ENCODE results near the gene TMEM38B.
"Not testable (repeated sequence)": the region's sequence is repeated elsewhere in the genome, so short reads cannot be mapped to it uniquely, and the experiment has no call there.

TMEM38B gene

GRCh38 chr9:105747325-105747724 is 53.0 kb downstream of the TMEM38B start:
- not testable (repeated sequence) for H3K4me3 ChIP-seq (ENCODE audit: low read depth in 1 of 5, low read length in 5 of 5); H3K27me3 ChIP-seq (ENCODE audit: control insufficient read depth in 5 of 5, insufficient read depth in 4 of 5, low read length in 5 of 5); H3K9me3 ChIP-seq (ENCODE audit: control insufficient read depth in 5 of 5, low read length in 5 of 5); H3K4me1 ChIP-seq (ENCODE audit: control insufficient read depth in 5 of 5, insufficient read depth in 5 of 5, low read length in 5 of 5); H3K36me3 ChIP-seq (ENCODE audit: control insufficient read depth in 5 of 5, insufficient read depth in 5 of 5, low read length in 5 of 5); H3K9ac ChIP-seq (ENCODE audit: low read length in 5 of 5); H3K27ac ChIP-seq (ENCODE audit: low read depth, low read length)

GRCh38 chr9:105751761-105752160 is 57.4 kb downstream of the TMEM38B start:
- Histone ChIP-seq H3K9me3 (ENCODE audit: control insufficient read depth in 5 of 5, low read length in 5 of 5) (peaks cover 0 to 15% (median 10%) of the 10 kb centered on the region in 5 donors), H3K4me1 (ENCODE audit: control insufficient read depth in 5 of 5, insufficient read depth in 5 of 5, low read length in 5 of 5) (no peaks in the 10 kb centered on the region), H3K9ac (ENCODE audit: low read length in 5 of 5) (no peak overlapping the region), H3K27me3 (ENCODE audit: control insufficient read depth in 5 of 5, insufficient read depth in 4 of 5, low read length in 5 of 5) (no peaks in the 10 kb centered on the region), H3K4me3 (ENCODE audit: low read depth in 1 of 5, low read length in 5 of 5) (no peak overlapping the region), H3K36me3 (ENCODE audit: control insufficient read depth in 5 of 5, insufficient read depth in 5 of 5, low read length in 5 of 5) (peaks cover 0 to 8% (median 0%) of the 10 kb centered on the region in 5 donors), H3K27ac (ENCODE audit: low read depth, low read length) (no peak overlapping the region)

- no peaks in the 10 kb centered on the region for H3K27me3 ChIP-seq (ENCODE audit: control insufficient read depth in 5 of 5, insufficient read depth in 4 of 5, low read length in 5 of 5)
- no peak overlapping the region for H3K9ac ChIP-seq (ENCODE audit: low read length in 5 of 5)
- H3K4me1 ChIP-seq (ENCODE audit: control insufficient read depth in 5 of 5, insufficient read depth in 5 of 5, low read length in 5 of 5): no peaks in the 10 kb centered on the region
- H3K4me3 ChIP-seq (ENCODE audit: low read depth in 1 of 5, low read length in 5 of 5): no peak overlapping the region
- H3K9me3 ChIP-seq (ENCODE audit: control insufficient read depth in 5 of 5, low read length in 5 of 5): peaks cover 0 to 21% (median 10%) of the 10 kb centered on the region in 5 donors
- H3K27ac ChIP-seq (ENCODE audit: low read depth, low read length): no peak overlapping the region
- H3K36me3 ChIP-seq (ENCODE audit: control insufficient read depth in 5 of 5, insufficient read depth in 5 of 5, low read length in 5 of 5): no peaks in the 10 kb centered on the region
Observed at GRCh38 chr9:105757496-105758251, 63.3 kb downstream of the TMEM38B start.

- Histone ChIP-seq H3K4me3 (ENCODE audit: low read depth in 1 of 5, low read length in 5 of 5) (no peak overlapping the region), H3K9ac (ENCODE audit: low read length in 5 of 5) (no peak overlapping the region), H3K36me3 (ENCODE audit: control insufficient read depth in 5 of 5, insufficient read depth in 5 of 5, low read length in 5 of 5) (no peaks in the 10 kb centered on the region), H3K27me3 (ENCODE audit: control insufficient read depth in 5 of 5, insufficient read depth in 4 of 5, low read length in 5 of 5) (no peaks in the 10 kb centered on the region), H3K9me3 (ENCODE audit: control insufficient read depth in 5 of 5, low read length in 5 of 5) (peaks cover 0 to 9% (median 0%) of the 10 kb centered on the region in 5 donors), H3K27ac (ENCODE audit: low read depth, low read length) (no peak overlapping the region), H3K4me1 (ENCODE audit: control insufficient read depth in 5 of 5, insufficient read depth in 5 of 5, low read length in 5 of 5) (no peaks in the 10 kb centered on the region)
Observed at GRCh38 chr9:105760053-105760452, 65.7 kb downstream of the TMEM38B start.

GRCh38 chr9:105782561-105783494 is 88.5 kb downstream of the TMEM38B start:
- H3K9me3 ChIP-seq (ENCODE audit: control insufficient read depth in 5 of 5, low read length in 5 of 5); H3K9ac ChIP-seq (ENCODE audit: low read length in 5 of 5); H3K27me3 ChIP-seq (ENCODE audit: control insufficient read depth in 5 of 5, insufficient read depth in 4 of 5, low read length in 5 of 5); H3K4me3 ChIP-seq (ENCODE audit: low read depth in 1 of 5, low read length in 5 of 5); H3K36me3 ChIP-seq (ENCODE audit: control insufficient read depth in 5 of 5, insufficient read depth in 5 of 5, low read length in 5 of 5); H3K4me1 ChIP-seq (ENCODE audit: control insufficient read depth in 5 of 5, insufficient read depth in 5 of 5, low read length in 5 of 5); H3K27ac ChIP-seq (ENCODE audit: low read depth, low read length): not testable (repeated sequence)

- not testable (repeated sequence) for H3K4me1 ChIP-seq (ENCODE audit: control insufficient read depth in 5 of 5, insufficient read depth in 5 of 5, low read length in 5 of 5); H3K27me3 ChIP-seq (ENCODE audit: control insufficient read depth in 5 of 5, insufficient read depth in 4 of 5, low read length in 5 of 5); H3K9me3 ChIP-seq (ENCODE audit: control insufficient read depth in 5 of 5, low read length in 5 of 5); H3K36me3 ChIP-seq (ENCODE audit: control insufficient read depth in 5 of 5, insufficient read depth in 5 of 5, low read length in 5 of 5); H3K4me3 ChIP-seq (ENCODE audit: low read depth in 1 of 5, low read length in 5 of 5); H3K27ac ChIP-seq (ENCODE audit: low read depth, low read length); H3K9ac ChIP-seq (ENCODE audit: low read length in 5 of 5)
Observed at GRCh38 chr9:105783495-105783872, 89.1 kb downstream of the TMEM38B start.

GRCh38 chr9:105786796-105787195 is 92.5 kb downstream of the TMEM38B start:
- H3K9ac ChIP-seq (ENCODE audit: low read length in 5 of 5); H3K27ac ChIP-seq (ENCODE audit: low read depth, low read length); H3K4me3 ChIP-seq (ENCODE audit: low read depth in 1 of 5, low read length in 5 of 5); H3K36me3 ChIP-seq (ENCODE audit: control insufficient read depth in 5 of 5, insufficient read depth in 5 of 5, low read length in 5 of 5); H3K4me1 ChIP-seq (ENCODE audit: control insufficient read depth in 5 of 5, insufficient read depth in 5 of 5, low read length in 5 of 5); H3K27me3 ChIP-seq (ENCODE audit: control insufficient read depth in 5 of 5, insufficient read depth in 4 of 5, low read length in 5 of 5): not testable (repeated sequence)
- H3K9me3 ChIP-seq (ENCODE audit: control insufficient read depth in 5 of 5, low read length in 5 of 5): peaks cover 0 to 22% (median 9%) of the 10 kb centered on the region in 5 donors

GRCh38 chr9:105816202-105816744 is 121.9 kb downstream of the TMEM38B start:
- no peaks in the 10 kb centered on the region for H3K36me3 ChIP-seq (ENCODE audit: control insufficient read depth in 5 of 5, insufficient read depth in 5 of 5, low read length in 5 of 5)

GRCh38 chr9:105816981-105817380 is 122.6 kb downstream of the TMEM38B start:
- H3K36me3 ChIP-seq (ENCODE audit: control insufficient read depth in 5 of 5, insufficient read depth in 5 of 5, low read length in 5 of 5): no peaks in the 10 kb centered on the region
- H3K27me3 ChIP-seq (ENCODE audit: control insufficient read depth in 5 of 5, insufficient read depth in 4 of 5, low read length in 5 of 5): peaks cover 0 to 2% (median 0%) of the 10 kb centered on the region in 5 donors
- no peak overlapping the region for H3K27ac ChIP-seq (ENCODE audit: low read depth, low read length)
- H3K4me3 ChIP-seq (ENCODE audit: low read depth in 1 of 5, low read length in 5 of 5): no peak overlapping the region
- no peak overlapping the region for H3K9ac ChIP-seq (ENCODE audit: low read length in 5 of 5)
- H3K4me1 ChIP-seq (ENCODE audit: control insufficient read depth in 5 of 5, insufficient read depth in 5 of 5, low read length in 5 of 5): no peaks in the 10 kb centered on the region
- peaks cover 0 to 17% (median 10%) of the 10 kb centered on the region in 5 donors for H3K9me3 ChIP-seq (ENCODE audit: control insufficient read depth in 5 of 5, low read length in 5 of 5)

More at GRCh38 chr9:105816202-105816744, 121.9 kb downstream of the TMEM38B start:
- Histone ChIP-seq H3K4me3 (ENCODE audit: low read depth in 1 of 5, low read length in 5 of 5) (no peak overlapping the region), H3K9me3 (ENCODE audit: control insufficient read depth in 5 of 5, low read length in 5 of 5) (peaks cover 0 to 21% (median 10%) of the 10 kb centered on the region in 5 donors), H3K27me3 (ENCODE audit: control insufficient read depth in 5 of 5, insufficient read depth in 4 of 5, low read length in 5 of 5) (peaks cover 0 to 2% (median 0%) of the 10 kb centered on the region in 5 donors), H3K27ac (ENCODE audit: low read depth, low read length) (no peak overlapping the region), H3K9ac (ENCODE audit: low read length in 5 of 5) (no peak overlapping the region), H3K4me1 (ENCODE audit: control insufficient read depth in 5 of 5, insufficient read depth in 5 of 5, low read length in 5 of 5) (no peaks in the 10 kb centered on the region)

GRCh38 chr9:105818903-105819302 is 124.6 kb downstream of the TMEM38B start:
- H3K27me3 ChIP-seq (ENCODE audit: control insufficient read depth in 5 of 5, insufficient read depth in 4 of 5, low read length in 5 of 5): peaks cover 0 to 2% (median 0%) of the 10 kb centered on the region in 5 donors
- no peaks in the 10 kb centered on the region for H3K36me3 ChIP-seq (ENCODE audit: control insufficient read depth in 5 of 5, insufficient read depth in 5 of 5, low read length in 5 of 5)
- H3K9me3 ChIP-seq (ENCODE audit: control insufficient read depth in 5 of 5, low read length in 5 of 5): peaks cover 0 to 23% (median 15%) of the 10 kb centered on the region in 5 donors
- no peak overlapping the region for H3K4me3 ChIP-seq (ENCODE audit: low read depth in 1 of 5, low read length in 5 of 5)
- no peak overlapping the region for H3K9ac ChIP-seq (ENCODE audit: low read length in 5 of 5)
- H3K4me1 ChIP-seq (ENCODE audit: control insufficient read depth in 5 of 5, insufficient read depth in 5 of 5, low read length in 5 of 5): no peaks in the 10 kb centered on the region
- H3K27ac ChIP-seq (ENCODE audit: low read depth, low read length): no peak overlapping the region

Measured in subcutaneous abdominal adipose tissue (tissue), 5 donors.